Stimulated activated CD4-positive, alpha-beta T cell treated with anti-CD3 and anti-CD28 coated beads, Interleukin-1b, Interleukin-23, amount 100 ng/mL, for 1 hour (primary cell): ENCODE results near the gene APBB1IP.
"Not testable (repeated sequence)": the region's sequence is repeated elsewhere in the genome, so short reads cannot be mapped to it uniquely, and the experiment has no call there.

ENCODE experiments used
- DNase-seq, 2 donors: peaks; one replicate each; pipeline ENCODE4 v3.0.0-alpha.2; 2020; ENCODE audit warnings: low read depth in 2 of 2

The APBB1IP gene

DNA sequence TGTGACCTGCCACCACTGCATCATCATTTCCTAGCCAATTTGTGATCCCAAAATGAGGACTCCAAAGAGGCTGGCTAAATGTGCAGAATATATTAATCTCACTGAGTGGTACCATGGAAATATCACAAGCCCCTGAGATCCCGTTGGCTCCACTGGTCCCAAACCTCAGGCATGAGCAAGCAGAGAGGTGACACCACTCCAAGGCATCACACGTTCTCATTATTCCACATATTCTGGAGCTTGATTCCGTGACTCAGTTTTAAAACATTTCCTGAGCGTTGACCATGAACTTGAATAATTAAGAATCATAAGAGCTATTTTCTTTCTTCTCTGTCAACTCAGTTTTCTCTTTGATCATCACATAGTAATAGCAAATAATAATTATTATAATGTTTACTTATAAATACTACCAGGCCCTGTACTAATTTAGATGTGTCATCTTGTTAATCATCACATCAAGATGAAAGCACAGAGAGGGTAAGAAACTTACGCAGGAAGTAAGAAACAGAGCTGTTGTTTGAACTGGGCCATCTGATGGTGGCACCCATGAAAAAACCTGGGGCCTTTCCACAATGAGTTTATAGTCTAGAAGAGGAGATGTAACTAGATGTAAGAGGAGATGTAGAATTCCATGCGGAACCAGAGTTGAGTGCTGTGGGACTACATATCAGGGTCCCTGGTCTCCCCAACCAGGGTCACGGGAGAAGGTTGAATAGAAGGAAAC, 3.5 kb downstream of the APBB1IP start:
- DNase-seq = no peak

DNA sequence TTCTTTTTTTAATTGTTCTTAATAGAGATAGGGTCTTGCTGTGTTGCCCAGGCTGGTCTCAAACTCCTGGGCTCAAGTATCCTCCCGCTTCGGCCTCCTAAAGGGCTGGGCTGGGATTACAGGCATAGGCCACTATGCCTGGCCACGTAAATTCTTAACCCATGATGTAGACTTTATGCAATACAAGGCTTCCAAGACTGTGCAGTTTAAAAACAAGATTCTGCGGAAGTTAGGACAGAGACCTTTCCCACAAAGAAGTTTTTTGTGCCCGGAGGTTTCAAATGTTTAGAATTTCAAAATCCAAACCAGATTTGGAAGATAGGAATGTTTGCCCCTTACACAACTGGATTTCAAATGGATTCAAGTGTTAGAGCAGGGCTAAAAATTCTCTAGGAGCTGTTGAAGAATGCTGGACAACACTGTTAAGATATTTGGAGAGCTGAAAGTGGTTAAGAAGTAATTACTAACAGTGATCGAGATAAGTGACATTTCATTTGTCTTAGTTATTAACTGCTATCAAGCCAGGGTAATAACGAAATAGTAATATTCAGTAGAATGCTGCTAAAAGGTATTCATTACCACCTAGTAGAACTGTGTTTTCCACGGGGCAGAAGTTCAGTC, 7.4 kb downstream of the APBB1IP start:
- DNase-seq = no peak

DNA sequence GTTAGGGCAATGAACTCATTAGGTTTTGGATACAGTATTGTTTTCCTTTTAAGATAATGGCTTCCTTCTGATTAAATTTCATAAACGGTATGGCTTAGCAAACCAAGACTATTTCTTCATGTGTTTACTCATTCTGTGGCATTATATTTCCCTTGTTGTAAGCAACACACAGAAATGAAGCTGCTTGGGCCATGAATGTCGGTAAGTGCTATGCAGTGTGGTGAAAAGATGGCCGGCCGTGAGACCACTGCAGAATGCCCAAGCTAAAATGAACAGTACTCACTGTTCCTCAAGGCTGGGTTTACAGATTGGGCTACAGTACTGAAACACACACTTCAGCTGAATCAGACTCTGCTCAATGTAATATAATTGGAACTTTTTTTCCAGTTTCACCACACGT, 8.1 kb downstream of the APBB1IP start:
- no peak for DNase-seq

DNA sequence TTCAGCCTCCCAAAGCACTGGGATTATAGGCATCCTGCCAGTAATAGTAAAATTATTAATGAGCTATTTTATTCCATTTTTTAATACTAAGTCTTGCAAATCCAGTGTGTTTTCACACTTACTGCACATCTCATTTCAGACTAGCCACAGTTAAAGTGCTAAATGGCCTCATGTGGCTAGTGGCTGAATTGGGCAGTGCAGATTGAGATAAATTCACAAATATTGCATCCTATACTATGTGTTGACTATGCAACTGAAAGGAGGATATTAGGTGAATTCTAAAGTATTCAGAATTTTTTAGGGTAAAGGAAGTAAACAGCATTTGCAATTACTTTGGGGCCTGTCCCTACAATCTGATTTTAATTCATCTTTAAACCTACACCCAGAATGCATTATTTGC, 10.2 kb downstream of the APBB1IP start:
- no peak for DNase-seq

DNA sequence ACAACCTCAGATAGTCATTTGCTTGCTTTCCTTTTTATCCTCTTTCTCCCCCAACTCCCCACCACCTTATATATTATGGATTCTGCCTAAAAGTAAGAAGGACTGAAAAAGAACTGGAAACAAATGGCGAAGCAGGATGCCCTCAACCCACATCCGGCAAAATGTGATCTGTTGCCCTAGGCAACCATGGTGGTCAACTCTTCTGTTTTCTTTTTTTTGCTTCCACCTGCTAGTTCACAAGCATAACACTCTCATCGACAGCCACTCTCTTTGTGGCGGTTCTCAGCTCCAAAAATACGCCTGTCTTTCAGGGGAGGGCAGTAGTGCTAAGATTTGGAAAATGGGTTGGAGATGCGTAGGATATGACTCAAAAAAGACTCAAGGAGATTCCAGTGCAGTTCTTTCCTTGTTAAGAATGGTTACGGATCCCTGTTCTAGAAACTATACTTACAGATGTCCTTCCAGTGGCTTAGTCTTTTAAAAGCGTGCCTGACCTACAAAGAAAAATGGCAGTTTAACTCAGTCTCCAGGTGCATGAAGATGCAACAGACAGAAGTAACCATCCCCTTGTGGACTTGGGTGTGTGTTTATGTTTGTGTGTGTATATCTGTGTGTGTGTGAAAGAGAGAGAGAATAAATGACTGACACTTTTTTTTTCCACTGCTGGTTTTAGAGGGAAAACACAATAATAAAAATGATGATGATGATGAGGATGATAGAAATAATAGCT, 10.7 kb downstream of the APBB1IP start:
- peak in 1 of 2 donors; percentile 29 for DNase-seq

DNA sequence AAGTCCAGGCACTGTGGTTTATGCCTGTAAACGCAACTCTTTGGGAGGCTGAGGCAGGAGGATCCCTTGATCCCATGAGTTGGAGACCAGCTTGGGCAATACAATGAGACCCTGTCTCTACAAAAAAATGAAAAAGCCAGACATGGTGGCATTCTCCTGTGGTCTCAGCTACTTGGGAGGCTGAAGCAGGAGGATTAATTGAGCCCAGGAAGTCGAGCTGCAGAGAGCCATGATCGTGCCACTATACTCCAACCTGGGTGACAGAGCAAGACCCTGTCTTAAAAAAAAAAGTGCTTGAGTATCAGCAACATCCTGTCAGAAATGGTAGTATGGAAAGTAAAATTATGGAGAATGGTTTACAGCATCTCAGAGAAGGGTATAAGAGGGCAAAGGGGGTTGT, 11.6 kb downstream of the APBB1IP start:
- no peak for DNase-seq

DNA sequence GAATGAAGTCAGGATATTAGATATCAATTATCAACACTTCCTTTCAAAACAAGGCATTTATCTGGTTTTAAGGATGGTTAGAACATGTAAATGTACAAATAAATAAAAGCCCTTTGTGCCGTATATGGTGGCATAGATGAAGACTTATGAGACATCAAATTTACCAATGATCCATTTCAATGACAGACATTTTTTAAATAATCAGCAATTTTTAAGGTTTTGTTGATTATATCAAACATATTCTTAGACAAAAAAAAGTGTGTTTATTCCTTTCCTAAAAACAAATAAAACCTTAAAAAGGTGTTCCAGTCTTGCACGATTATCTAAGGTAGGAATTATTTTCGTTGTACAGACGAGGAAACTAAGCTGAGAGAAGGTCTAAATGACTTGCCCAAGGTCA, 13.8 kb downstream of the APBB1IP start:
- DNase-seq = no peak

DNA sequence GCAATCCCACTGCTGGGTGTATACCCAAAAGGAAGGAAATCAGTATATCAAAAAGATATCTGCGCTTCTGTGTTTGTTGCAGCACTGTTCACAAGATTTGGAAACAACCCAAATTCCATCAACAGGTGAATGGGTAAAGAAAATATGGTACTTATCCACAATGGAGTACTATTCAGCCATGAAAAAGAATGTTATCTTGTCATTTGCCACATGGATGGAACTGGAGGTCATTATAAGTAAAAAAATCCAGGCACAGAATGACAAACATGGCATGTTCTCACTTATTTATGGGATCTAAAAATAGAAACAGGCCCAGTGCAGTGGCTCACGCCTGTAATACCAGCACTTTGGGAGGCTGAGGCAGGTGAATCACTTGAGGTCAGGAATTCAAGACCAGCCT, 15.7 kb downstream of the APBB1IP start:
- no peak for DNase-seq

DNA sequence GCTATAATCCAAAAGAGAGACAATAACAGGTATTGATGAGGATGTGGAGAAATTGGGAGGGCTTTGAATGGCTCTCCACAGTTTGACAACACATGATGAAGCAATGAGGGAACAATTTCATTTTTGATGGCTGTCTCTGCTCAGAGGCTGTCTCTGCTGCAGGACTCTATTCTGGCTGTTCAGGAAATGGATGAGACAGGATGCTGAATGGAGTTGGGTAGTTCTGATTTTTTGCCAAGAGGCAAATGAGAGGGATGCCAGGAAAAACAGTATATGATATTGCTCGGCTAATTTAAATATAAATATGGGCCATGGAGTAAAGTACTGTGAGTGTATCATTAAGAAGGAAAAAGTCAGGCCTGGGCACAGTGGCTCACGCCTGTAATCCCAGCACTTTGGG, 16.8 kb downstream of the APBB1IP start:
- no peak for DNase-seq

DNA sequence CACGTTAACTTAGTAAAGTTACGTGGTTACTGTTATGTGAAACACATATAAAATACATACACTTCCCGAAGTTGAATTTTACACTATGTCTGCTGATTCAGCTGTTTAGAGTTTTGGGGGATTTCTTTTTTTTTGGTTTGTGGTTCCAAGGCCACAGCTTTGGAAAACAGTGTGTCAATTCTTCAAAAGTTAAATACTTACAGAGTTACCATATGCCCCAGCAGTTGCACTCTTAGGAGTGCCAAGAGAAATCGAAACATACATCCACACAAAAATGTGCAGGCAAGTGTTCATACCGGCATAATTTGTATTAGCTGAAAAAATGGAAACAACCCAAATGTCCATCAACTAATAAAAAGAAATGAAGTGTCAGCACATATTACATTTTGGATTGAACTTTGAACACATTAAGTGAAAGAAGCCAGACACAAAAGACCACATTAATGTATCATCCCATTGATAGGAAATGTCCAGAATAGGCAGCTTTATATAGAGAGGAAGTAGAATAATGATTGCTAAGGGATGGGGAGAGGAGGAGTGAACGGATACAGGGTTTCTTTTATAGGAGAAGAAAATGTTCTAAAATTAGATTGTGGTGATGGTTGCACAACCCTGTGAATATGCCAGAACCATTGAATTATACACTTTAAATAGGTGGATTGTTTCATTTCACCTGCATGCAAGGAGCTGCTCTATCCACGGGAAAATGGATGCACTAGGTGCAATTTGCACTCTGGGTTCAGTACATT, 17.6 kb downstream of the APBB1IP start:
- no peak for DNase-seq

DNA sequence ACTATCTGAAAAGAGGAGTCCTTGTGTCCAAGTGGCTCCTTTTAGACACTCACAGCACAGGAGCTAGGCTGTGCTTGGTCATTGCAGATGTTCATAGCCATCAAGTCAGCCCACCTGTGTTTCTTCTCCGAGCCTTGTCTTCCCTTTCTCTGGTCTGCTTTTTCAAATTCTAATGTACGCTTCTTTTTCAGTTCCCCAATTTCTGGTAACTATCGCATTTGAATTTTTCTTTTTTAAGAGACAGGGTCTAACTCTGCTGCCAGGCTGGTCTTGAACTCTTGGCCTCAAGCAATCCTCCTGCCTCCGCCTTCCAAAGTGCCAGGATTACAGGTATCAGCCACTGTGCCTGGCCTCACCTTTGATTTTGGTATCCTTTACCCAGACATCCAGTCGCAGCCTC, 18.9 kb downstream of the APBB1IP start:
- no peak for DNase-seq

DNA sequence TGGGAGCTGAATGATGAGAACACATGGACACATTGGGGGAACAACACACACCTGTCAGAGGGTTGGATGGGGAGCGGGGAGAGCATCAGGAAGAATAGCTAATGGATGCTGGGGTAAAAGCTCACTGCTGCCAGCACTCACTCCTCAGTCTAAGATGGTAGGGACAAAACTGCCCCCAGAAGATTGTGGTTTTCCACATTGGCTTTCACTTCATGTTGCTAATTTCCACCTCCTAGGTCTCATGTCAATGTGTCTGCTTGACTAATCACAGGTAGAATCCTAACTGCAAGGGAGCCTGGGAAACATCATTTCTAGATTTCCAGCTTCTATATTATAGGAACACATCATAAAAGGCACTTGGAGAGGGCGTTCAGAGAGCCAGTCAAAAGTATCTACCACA, 22.6 kb downstream of the APBB1IP start:
- no peak for DNase-seq

DNA sequence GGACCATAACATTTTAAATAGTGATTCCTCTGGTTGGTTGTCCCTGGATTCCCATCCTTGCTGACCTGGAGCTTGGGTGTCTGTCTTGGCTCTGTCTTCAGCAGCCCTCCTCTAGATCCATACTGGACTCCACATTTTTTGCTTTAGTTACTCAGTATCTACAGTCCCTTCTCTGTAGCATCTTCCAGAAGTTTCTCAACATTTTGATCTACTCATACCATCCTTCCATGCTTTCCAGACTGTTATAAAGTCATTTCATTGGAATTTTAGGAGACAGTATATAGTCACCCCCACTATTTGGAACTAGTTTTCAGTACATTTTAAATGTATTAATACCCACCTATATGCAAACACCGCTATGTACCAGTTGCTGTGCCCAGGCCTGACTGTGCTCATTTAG, 25.8 kb downstream of the APBB1IP start:
- DNase-seq = no peak

DNA sequence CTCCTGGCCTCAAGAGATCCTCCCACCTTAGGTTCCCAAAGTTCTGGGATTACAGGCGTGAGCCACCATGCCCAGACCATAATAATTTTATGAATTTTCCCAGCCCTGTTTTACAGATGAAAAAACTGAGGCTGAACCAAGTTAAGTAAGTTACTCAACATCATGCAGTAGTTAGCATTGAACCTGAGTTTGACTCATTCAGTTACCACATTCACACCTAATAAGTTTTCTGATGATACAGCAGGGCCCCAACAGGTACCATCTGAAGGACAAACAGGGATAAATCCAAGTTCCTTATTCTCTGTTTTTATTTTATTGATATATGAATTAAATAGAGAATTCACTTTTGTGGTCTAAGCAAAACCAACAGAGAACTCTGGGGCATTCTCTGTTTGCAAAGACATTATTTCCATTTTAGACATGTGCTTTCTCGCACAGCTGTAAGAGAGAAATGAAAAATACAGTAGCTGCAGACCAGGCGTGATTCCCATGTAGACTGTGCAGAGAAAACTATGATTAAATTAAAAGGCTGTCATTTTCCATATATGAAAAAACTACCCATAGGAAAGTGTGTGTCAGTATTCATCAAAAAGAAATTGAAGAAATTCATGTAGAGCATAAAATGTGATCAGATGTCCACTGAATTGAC, 26.6 kb downstream of the APBB1IP start:
- no peak for DNase-seq

DNA sequence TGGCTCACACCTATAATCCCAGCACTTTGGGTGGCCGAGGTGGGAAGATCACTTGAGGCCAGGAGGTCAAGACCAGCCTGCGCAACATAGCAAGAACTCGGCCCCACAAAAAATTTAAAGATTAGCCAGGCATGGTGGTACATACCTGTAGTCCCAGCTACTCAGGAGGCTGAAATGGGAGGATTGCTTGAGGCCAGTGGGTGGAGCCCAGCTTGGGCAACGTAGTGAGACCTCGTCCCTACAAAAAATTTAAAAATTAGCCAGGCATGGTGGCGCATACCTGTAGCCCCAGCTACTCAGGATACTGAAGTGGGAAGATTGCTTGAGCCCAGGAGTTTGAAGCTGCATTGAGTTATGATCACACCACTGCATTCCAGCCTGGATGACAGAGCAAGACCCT, 28.4 kb downstream of the APBB1IP start:
- not testable (repeated sequence) for DNase-seq

DNA sequence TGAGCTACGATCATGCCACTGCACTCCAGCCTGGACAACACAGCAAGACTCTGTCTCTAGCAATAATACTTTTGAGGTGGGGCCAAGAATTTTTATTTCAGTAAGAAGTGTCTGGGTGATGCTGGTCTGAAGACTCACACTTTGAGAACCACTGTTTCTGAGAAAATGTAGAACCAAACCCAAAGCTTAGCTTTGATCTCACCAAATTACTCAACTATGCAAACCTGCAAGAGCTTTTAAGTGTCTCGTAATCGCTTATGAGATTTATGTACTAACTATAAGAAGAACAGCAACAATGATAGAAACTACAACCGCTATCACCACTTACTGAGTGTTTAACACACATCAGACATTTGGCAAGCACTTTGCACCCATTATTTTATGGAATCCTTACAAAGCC, 29.5 kb downstream of the APBB1IP start:
- DNase-seq = no peak

DNA sequence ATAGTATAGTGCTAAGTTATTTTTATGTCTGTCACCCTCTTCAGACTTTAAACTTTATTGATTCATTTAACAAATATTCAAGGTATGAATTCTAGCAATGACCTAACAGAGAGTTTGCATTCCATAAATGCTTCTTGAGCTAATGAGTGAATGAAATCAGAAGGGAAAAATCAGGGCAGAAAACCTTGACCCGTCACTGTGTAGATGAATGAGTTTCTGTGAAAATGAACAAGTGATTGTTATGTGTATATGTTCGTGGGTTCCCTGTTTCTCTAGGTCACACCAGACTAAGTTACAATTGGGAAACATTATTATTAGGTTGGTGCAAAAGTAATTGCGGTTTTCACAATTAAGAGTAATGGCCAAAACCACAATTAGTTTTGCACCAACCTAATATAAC, 30.1 kb downstream of the APBB1IP start:
- no peak for DNase-seq

DNA sequence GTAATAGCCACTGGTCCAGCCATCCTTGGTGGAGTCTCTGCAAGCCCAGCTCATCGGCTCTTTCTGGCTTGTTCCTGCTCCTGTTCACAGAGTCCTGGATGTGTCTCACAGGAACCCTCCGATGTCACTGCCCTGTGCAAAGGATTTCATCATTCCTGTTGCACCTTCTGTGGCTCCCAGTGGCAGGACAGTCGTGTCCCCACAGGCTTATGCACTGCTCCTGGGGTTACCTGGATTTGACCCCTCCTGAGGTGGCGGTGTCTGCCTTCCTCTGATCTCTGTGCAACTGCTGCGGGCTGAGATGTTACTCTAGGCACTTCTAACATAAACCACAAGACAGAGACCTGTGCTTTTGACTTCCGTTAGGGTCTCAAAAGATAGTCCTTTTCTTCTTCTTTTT, 30.6 kb downstream of the APBB1IP start:
- no peak for DNase-seq

DNA sequence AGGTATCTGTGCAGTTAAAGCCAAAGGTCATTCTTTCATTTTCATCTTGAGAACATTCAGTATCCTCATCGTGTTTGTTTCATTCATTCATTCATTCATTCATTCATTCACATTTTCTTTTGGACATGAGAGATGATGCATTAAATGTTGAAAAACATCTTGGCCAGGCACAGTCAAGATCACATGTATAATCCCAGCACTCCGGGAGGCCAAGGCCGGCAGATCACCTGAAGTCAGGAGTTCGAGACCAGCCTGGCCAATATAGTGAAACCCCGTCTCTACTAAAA, 34.3 kb downstream of the APBB1IP start:
- no peak for DNase-seq

DNA sequence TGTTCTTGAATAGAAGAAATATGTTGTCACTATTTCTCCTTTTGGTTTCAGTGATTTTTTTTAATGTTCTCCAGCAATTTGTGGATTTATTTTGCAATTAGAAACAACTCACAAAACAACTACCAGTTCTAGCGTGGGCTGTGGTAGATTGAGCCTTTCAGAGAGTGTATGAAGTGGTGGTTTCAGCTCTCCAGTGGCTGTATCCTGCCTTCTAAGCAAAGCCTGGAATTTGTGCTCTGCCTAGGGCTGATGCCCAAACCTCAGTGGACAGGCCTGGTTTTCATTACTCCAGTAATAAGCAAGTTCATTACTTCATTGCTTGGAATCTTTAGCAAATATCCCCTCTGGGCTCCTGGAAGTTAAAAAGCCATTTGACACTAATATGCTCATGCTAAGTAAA, 35.9 kb downstream of the APBB1IP start:
- DNase-seq = no peak

DNA sequence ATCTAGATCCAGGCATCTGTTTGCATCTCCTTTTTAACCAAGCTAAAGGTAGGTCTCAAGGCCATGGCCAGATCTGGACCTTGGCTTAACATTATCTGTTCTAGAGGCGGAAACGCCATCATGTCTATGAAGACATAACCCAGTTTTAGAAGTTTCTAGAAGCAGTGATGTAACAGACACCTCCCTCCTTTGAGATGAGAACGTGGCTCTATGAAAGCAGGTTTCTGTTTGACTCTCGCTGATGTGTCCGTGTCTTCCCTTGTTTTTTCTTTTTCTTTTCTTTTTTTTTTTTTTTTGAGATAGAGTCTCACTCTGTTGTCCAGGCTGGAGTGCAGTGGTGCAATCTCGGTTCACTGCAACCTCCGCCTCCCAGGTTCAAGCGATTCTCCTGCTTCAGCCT, 36.7 kb downstream of the APBB1IP start:
- DNase-seq = not testable (repeated sequence)

DNA sequence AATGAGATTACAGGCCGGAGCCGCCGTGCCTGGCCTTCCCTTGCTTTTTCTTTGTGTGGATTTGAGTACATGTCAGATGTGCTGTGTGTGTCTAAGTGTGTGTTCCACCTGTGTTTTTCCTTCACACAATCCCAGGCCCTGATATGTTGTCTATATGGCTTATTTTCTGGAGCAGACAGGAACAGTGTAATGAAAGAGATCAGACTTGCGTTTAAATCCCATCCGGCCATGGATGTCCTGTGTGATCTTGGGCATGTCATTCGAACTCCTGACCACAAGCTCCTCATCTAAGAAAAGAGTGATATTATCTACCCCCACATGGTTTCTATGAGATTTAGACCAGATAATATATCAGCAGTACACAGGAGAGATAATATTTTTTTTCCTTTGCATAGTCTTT, 37.2 kb downstream of the APBB1IP start:
- DNase-seq = no peak
